ENCODE results near the gene MYL5.

DNA sequence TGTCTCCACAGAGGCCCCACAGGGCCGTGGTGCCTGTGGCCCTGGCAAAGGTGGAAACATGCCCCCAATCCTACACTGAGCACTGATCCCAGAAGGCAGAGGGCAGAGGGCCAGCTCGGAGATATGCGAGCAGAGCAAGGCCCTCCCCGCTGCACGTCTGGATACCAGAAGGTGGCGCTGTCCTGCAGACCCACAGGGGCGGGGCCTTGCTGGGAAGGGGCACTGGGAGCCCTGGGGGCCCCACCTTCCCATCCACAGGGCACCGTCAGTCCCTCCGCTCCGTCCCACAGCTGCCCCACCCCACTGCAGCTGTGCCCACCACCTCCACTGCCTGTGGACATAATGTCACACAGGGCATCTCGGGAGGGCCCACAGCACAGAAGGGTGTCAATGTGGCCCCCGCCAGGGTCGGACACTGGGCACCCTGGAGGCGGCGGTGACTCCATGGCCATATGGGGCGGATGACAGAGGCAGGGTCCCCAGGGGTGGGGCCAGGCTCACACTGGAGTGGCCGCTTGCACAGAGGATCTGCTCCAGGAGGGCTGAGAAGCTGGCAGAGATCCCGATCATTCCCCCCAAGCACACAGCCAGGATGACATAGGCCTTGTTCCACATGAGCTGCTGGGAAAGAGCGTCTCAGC, 9.8 kb downstream of the MYL5 start:
- TF ChIP-seq, protein P1, sequence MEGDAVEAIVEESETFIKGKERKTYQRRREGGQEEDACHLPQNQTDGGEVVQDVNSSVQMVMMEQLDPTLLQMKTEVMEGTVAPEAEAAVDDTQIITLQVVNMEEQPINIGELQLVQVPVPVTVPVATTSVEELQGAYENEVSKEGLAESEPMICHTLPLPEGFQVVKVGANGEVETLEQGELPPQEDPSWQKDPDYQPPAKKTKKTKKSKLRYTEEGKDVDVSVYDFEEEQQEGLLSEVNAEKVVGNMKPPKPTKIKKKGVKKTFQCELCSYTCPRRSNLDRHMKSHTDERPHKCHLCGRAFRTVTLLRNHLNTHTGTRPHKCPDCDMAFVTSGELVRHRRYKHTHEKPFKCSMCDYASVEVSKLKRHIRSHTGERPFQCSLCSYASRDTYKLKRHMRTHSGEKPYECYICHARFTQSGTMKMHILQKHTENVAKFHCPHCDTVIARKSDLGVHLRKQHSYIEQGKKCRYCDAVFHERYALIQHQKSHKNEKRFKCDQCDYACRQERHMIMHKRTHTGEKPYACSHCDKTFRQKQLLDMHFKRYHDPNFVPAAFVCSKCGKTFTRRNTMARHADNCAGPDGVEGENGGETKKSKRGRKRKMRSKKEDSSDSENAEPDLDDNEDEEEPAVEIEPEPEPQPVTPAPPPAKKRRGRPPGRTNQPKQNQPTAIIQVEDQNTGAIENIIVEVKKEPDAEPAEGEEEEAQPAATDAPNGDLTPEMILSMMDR (IDR thresholded peaks at IDR 0.05; ENCODE audit: low read depth, low read length): peak; percentile 81
- TF ChIP-seq POLR2A (IDR thresholded peaks at IDR 0.05; ENCODE audit: extremely low read depth, insufficient read length): no peak
- TF ChIP-seq, protein P2, sequence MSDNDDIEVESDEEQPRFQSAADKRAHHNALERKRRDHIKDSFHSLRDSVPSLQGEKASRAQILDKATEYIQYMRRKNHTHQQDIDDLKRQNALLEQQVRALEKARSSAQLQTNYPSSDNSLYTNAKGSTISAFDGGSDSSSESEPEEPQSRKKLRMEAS (IDR thresholded peaks at IDR 0.05; ENCODE audit: low read depth, low read length): peak; percentile 30; the same call in 1 of the 2 replicates
- TF ChIP-seq MYC (IDR thresholded peaks at IDR 0.05; ENCODE audit: low read depth, low read length): no peak
